Neural cell (in vitro differentiated cells): Measurements from ENCODE around the gene TMEM235. TPM values are rescaled to one million over a fixed set of nuclear protein-coding genes. Genes with fewer than 3 reads are reported as not detected.

Experiments used
- H2AFZ ChIP-seq: fragments of 200-600, 300-800 bp; sonication (generic), shearing (Covaris generic); 2 replicates; pipeline ENCODE4 v1.6.0; 2014; ENCODE audit warnings: low read depth, mild to moderate bottlenecking, antibody characterized with exemption, low read length, moderate library complexity
- H3F3A ChIP-seq: fragments of 200-600 bp; shearing (Covaris generic); 2 replicates; pipeline ENCODE4 v1.6.1; 2016; ENCODE audit warnings: mild to moderate bottlenecking, moderate library complexity, mixed read lengths, antibody characterized with exemption, low read length; ENCODE audit not compliant: insufficient read depth, poor library complexity, severe bottlenecking
- H3K27ac ChIP-seq: fragments of 200-600, 300-800 bp; sonication (generic), shearing (Covaris generic); 2 replicates; pipeline ENCODE4 v1.5.1; 2014; ENCODE audit warnings: mild to moderate bottlenecking, low read length, moderate library complexity
- H3K27me3 ChIP-seq: fragments of 300-800, 200-600 bp; sonication (generic), shearing (Covaris generic); 2 replicates; pipeline ENCODE4 v1.6.0; 2014; ENCODE audit warnings: mild to moderate bottlenecking, low read depth, low read length, moderate library complexity; ENCODE audit not compliant: insufficient read depth
- H3K36me3 ChIP-seq: fragments of 300-800, 200-600 bp; sonication (generic), shearing (Covaris generic); 2 replicates; pipeline ENCODE4 v1.5.1; 2014; ENCODE audit warnings: mild to moderate bottlenecking, antibody characterized with exemption, low read length, moderate library complexity; ENCODE audit not compliant: insufficient read depth
- H3K4me2 ChIP-seq: fragments of 300-800, 200-600 bp; sonication (generic), shearing (Covaris generic); 2 replicates; pipeline ENCODE4 v1.6.0; 2014; ENCODE audit warnings: mild to moderate bottlenecking, low read length
- H3K4me3 ChIP-seq: fragments of 300-800, 200-600 bp; sonication (generic), shearing (Covaris generic); 2 replicates; pipeline ENCODE4 v1.5.1; 2014; ENCODE audit warnings: mild to moderate bottlenecking, low read length, moderate library complexity
- H3K79me2 ChIP-seq: fragments of 200-600 bp; shearing (Covaris generic); replicated peaks from 2 replicates; pipeline ENCODE4 v1.6.0; 2014; ENCODE audit warnings: mild to moderate bottlenecking, low read length, moderate library complexity; ENCODE audit not compliant: insufficient read depth
- H3K9ac ChIP-seq: fragments of 300-800, 200-600 bp; sonication (generic), shearing (Covaris generic); 2 replicates; pipeline ENCODE4 v1.6.1; 2016; ENCODE audit warnings: mild to moderate bottlenecking, low read length, mixed read lengths
- H3K9me2 ChIP-seq: fragments of 200-600 bp; shearing (Covaris generic); 2 replicates; pipeline ENCODE4 v1.6.1; 2016; ENCODE audit warnings: mild to moderate bottlenecking, low read length, mixed read lengths; ENCODE audit not compliant: insufficient read depth
- H3K9me3 ChIP-seq: fragments of 200-600, 300-800 bp; sonication (generic), shearing (Covaris generic); 2 replicates; pipeline ENCODE4 v1.6.1; 2016; ENCODE audit warnings: mild to moderate bottlenecking, mixed run types, low read length, moderate library complexity, mixed read lengths
- H4K20me1 ChIP-seq: fragments of 200-600 bp; shearing (Covaris generic); 2 replicates; pipeline ENCODE4 v1.6.1; 2016; ENCODE audit warnings: mild to moderate bottlenecking, mixed run types; ENCODE audit not compliant: insufficient read depth
- EP300 ChIP-seq: fragments of 450-650 bp; conservative IDR thresholded peaks from 2 replicates; pipeline ENCODE4 v1.6.1; 2014; ENCODE audit warnings: antibody characterized with exemption, mild to moderate bottlenecking, moderate library complexity; ENCODE audit not compliant: poor library complexity, severe bottlenecking
- MXI1 ChIP-seq: fragments of 450-650 bp; conservative IDR thresholded peaks from 2 replicates; pipeline ENCODE4 v1.6.1; 2014; ENCODE audit warnings: antibody characterized with exemption, mild to moderate bottlenecking; ENCODE audit not compliant: poor library complexity, severe bottlenecking
- POLR2AphosphoS5 ChIP-seq: IDR thresholded peaks from 2 replicates; pipeline ENCODE4 v1.6.1; 2012
- RAD21 ChIP-seq: fragments of 450-650 bp; conservative IDR thresholded peaks from 2 replicates; pipeline ENCODE4 v1.6.1; 2014; ENCODE audit warnings: antibody characterized with exemption, mild to moderate bottlenecking, moderate library complexity
- SMC3 ChIP-seq: fragments of 450-650 bp; conservative IDR thresholded peaks from 2 replicates; pipeline ENCODE4 v1.6.1; 2014; ENCODE audit warnings: antibody characterized with exemption, mild to moderate bottlenecking, moderate library complexity; ENCODE audit not compliant: poor library complexity
- TAF1 ChIP-seq: IDR thresholded peaks from 2 replicates; pipeline ENCODE4 v1.6.1; 2012; ENCODE audit warnings: low read depth
- polyA plus RNA-seq: library from polyadenylated mRNA; depleted of rRNA; stranded (reverse); fragments of >200 nt; gene quantifications from 2 replicates; pipeline ENCODE4 v1.2.3, GENCODE V29; 2014
- TF ChIP-seq, protein P1 (sequence below): IDR thresholded peaks from 2 replicates; pipeline ENCODE4 v1.6.1; 2012; ENCODE audit warnings: borderline replicate concordance
- TF ChIP-seq, protein P2 (sequence below): fragments of 450-650 bp; IDR thresholded peaks from 2 replicates; pipeline ENCODE4 v1.5.1; 2014; ENCODE audit warnings: antibody characterized with exemption, mild to moderate bottlenecking, moderate library complexity; ENCODE audit not compliant: poor library complexity, severe bottlenecking

TMEM235 gene
- polyA plus RNA-seq, 1 donor from 2014 or later, result not detected

DNA sequence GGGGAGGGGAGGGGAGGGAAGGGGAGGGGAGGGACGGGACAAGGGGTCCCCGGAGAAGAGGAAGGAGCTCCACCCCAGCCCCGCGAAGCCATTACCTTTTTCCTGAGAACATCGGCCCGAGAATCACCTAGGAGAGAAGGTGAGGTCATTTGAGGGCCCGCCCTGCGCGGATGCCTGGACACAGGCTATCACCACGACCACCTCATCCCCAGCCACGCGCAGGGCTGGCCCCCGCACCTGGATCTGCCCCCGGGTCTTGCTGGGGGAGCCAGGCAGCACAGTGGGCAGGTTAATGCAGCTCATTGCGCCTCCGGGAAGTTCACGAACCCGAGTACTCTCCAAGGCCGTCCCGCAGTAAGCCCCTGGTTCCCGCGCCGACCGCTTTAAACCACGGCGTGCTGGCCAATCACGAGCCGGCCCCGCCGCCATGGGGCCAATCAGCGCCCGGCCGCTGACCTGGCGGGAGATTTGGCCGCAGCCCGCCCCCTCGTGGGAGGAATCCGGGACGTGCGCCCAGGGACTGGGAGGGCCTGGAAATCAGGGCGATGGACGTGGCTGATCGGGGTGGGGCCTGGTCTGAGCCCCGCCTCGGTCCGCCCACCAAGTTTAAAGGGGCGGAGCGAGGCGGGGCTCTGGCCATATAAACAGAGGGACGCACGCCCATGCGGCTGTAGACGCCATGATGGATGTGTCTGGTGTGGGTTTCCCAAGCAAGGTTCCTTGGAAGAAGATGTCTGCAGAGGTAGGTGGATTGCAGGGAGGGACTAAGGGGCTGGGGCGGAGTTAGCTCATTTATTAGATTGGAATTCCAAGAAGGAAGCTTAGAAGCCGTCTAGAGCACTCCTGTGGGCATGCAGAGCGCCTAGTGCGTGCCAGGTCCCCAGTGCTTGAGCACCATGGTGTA lies 44.5 kb upstream of the TMEM235 start, which contains the start of the genes AFMID and TK1:
Gene AFMID, plus strand, starts transcription at position 671 of the 904 bp plus-strand sequence. Its CDS starts 9 bp downstream, at position 680.
Gene TK1, minus strand, starts transcription at position 361 of the 904 bp plus-strand sequence. Its CDS starts 58 bp downstream, at position 303.
- no peaks in the 10 kb centered on the region for H3F3A ChIP-seq
- peak within 1 kb of the TSS; percentile 69 for H3K4me3 ChIP-seq
- peaks cover 4% of the 10 kb centered on the region for H3K79me2 ChIP-seq
- H3K36me3 ChIP-seq, result no peaks in the 10 kb centered on the region
- no peak within 1 kb of the TSS for H3K27ac ChIP-seq
- no peaks in the 10 kb centered on the region for H3K9me3 ChIP-seq
- peak within 1 kb of the TSS; percentile 63 for H3K4me2 ChIP-seq
- H3K9ac ChIP-seq, result no peak within 1 kb of the TSS
- no peaks in the 10 kb centered on the region for H3K27me3 ChIP-seq
- H3K9me2 ChIP-seq, result no peaks in the 10 kb centered on the region
- peak within 1 kb of the TSS; percentile 21 for H2AFZ ChIP-seq
- TF ChIP-seq, protein P1, sequence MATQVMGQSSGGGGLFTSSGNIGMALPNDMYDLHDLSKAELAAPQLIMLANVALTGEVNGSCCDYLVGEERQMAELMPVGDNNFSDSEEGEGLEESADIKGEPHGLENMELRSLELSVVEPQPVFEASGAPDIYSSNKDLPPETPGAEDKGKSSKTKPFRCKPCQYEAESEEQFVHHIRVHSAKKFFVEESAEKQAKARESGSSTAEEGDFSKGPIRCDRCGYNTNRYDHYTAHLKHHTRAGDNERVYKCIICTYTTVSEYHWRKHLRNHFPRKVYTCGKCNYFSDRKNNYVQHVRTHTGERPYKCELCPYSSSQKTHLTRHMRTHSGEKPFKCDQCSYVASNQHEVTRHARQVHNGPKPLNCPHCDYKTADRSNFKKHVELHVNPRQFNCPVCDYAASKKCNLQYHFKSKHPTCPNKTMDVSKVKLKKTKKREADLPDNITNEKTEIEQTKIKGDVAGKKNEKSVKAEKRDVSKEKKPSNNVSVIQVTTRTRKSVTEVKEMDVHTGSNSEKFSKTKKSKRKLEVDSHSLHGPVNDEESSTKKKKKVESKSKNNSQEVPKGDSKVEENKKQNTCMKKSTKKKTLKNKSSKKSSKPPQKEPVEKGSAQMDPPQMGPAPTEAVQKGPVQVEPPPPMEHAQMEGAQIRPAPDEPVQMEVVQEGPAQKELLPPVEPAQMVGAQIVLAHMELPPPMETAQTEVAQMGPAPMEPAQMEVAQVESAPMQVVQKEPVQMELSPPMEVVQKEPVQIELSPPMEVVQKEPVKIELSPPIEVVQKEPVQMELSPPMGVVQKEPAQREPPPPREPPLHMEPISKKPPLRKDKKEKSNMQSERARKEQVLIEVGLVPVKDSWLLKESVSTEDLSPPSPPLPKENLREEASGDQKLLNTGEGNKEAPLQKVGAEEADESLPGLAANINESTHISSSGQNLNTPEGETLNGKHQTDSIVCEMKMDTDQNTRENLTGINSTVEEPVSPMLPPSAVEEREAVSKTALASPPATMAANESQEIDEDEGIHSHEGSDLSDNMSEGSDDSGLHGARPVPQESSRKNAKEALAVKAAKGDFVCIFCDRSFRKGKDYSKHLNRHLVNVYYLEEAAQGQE, result no peak
- TF ChIP-seq SMC3 (peak; percentile 53), EP300 (no peak), POLR2AphosphoS5 (peak; percentile 29), RAD21 (peak; percentile 35), TAF1 (no peak), MXI1 (peak; percentile 99)
- TF ChIP-seq, protein P2, sequence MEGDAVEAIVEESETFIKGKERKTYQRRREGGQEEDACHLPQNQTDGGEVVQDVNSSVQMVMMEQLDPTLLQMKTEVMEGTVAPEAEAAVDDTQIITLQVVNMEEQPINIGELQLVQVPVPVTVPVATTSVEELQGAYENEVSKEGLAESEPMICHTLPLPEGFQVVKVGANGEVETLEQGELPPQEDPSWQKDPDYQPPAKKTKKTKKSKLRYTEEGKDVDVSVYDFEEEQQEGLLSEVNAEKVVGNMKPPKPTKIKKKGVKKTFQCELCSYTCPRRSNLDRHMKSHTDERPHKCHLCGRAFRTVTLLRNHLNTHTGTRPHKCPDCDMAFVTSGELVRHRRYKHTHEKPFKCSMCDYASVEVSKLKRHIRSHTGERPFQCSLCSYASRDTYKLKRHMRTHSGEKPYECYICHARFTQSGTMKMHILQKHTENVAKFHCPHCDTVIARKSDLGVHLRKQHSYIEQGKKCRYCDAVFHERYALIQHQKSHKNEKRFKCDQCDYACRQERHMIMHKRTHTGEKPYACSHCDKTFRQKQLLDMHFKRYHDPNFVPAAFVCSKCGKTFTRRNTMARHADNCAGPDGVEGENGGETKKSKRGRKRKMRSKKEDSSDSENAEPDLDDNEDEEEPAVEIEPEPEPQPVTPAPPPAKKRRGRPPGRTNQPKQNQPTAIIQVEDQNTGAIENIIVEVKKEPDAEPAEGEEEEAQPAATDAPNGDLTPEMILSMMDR, result peak; percentile 69
- H4K20me1 ChIP-seq, result no peaks in the 10 kb centered on the region

DNA sequence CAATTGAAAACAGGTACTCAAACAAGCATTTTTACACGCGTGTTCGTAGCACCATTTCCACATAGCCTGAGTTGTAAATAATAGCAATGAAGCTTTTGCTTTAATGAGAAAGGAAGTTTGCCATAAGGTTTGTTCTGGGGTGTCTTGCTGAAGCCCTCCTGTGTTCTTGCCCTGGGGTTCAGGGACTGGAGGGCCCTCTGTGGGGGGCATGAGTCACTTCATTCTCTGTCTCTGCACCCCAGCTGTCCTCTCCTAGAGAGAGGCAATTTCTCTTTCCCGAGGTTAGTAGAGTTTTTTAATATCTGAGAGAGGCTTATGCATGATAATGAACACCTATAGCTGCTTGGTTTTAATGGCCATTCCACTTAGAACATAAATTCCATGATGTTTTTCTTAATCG lies 34.7 kb upstream of the TMEM235 start:
- Histone ChIP-seq H4K20me1 (no peaks in the 10 kb centered on the region), H3K27me3 (no peaks in the 10 kb centered on the region), H3F3A (no peaks in the 10 kb centered on the region), H3K79me2 (no peaks in the 10 kb centered on the region), H3K9me2 (no peaks in the 10 kb centered on the region), H3K36me3 (no peaks in the 10 kb centered on the region), H3K9me3 (no peaks in the 10 kb centered on the region), H3K4me2 (no peak overlapping the region), H3K9ac (no peak overlapping the region), H2AFZ (no peak overlapping the region), H3K27ac (no peak overlapping the region), H3K4me3 (no peak overlapping the region)
- TF ChIP-seq EP300, result no peak
- TF ChIP-seq, protein P1, result no peak
